ENCODE measurements around the gene POLE2.
"Not testable (repeated sequence)": the region's sequence is repeated elsewhere in the genome, so short reads cannot be mapped to it uniquely, and the experiment has no call there.

POLE2 gene, protein sequence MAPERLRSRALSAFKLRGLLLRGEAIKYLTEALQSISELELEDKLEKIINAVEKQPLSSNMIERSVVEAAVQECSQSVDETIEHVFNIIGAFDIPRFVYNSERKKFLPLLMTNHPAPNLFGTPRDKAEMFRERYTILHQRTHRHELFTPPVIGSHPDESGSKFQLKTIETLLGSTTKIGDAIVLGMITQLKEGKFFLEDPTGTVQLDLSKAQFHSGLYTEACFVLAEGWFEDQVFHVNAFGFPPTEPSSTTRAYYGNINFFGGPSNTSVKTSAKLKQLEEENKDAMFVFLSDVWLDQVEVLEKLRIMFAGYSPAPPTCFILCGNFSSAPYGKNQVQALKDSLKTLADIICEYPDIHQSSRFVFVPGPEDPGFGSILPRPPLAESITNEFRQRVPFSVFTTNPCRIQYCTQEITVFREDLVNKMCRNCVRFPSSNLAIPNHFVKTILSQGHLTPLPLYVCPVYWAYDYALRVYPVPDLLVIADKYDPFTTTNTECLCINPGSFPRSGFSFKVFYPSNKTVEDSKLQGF

GRCh38 chr14:49687942-49688700 lies at the start of gene POLE2:
Gene POLE2, minus strand, starts transcription at chr14:49688214. Its CDS starts 11 bp downstream, at chr14:49688203.
- in situ Hi-C loops (cut with HindIII; ENCODE audit: low sequenced_read_pairs): no loop called here

- in situ Hi-C loops (cut with HindIII; ENCODE audit: low sequenced_read_pairs): not testable (repeated sequence)
These were observed 47.7 kb upstream of the POLE2 start for GRCh38 chr14:49735669-49736068.

GRCh38 chr14:49733836-49734235 lies 45.8 kb upstream of the POLE2 start:
- in situ Hi-C loops (cut with HindIII; ENCODE audit: low sequenced_read_pairs): no loop called here

- in situ Hi-C loops (cut with HindIII; ENCODE audit: low sequenced_read_pairs): no loop called here
These were observed 44.9 kb upstream of the POLE2 start for GRCh38 chr14:49732896-49733295.

- in situ Hi-C loops (cut with HindIII; ENCODE audit: low sequenced_read_pairs): no loop called here
These were observed 39.2 kb upstream of the POLE2 start for GRCh38 chr14:49727171-49727570.

DNA sequence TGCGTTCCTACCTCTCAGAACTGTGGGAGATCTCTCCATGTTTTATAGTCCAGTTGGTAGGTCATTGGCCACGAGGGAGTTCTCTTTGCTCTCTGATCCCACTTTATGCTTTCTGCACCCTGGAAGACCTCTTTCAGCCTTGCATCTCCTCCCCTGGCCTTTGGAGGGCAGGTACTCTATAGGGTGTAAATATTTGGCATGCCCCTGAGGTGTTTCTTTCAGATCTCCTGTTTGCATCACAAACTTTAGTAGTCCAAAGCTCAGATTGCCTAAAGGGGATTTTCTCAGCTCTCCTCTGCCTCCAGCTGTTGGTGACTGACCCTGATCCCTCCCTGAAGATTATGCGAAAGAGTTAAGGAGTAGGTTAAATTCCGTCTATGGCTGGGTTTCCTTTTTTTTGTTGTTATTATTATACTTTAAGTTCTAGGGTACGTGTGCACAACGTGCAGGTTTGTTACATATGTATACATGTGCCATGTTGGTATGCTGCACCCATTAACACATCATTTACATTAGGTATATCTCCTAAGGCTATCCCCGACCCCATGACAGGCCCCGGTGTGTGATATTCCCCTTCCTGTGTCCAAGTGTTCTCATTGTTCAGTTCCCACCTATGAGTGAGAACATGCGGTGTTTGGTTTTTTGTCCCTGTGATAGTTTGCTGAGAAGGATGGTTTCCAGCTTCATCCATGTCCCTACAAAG lies 33.9 kb upstream of the POLE2 start:
- in situ Hi-C loops (cut with HindIII; ENCODE audit: low sequenced_read_pairs): not testable (repeated sequence)

DNA sequence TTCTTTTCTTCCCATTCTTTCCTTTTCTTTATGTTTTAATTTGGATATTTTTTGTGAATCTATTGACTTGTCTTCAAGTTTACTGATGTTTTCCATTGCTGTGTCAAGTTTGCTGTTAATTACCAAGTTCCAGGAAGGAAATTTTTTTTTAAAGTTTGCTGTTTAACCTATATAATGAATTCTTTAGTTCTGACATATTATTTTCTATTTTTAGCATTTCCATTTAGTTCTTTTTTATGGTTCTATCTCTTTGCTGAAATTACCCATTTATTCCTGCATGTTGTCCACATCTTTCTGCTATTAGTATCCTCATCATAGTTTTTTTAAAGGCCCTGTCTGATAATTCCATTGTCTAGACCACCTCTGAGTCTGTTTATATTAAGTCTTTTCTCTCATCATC lies 32.7 kb upstream of the POLE2 start:
- in situ Hi-C loops (cut with HindIII; ENCODE audit: low sequenced_read_pairs): no loop called here

DNA sequence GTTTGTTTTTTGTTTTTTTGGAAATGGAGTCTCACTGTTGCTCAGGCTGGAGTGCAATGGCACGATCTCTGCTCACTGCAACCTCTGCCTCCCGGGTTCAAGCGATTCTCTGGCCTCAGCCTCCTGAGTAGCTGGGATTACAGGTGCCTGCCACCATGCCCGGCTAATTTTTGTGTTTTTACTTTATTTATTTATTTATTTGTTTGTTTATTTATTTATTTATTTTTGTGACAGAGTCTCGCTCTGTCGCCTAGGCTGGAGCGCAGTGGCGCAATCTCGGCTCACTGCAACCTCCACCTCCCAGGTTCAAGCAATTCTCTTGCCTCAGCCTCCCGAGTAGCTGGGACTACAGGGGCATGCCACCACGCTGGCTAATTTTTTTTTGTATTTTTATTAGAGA lies 23.0 kb upstream of the POLE2 start:
- in situ Hi-C loops (cut with HindIII; ENCODE audit: low sequenced_read_pairs): not testable (repeated sequence)

- in situ Hi-C loops (cut with HindIII; ENCODE audit: low sequenced_read_pairs): not testable (repeated sequence)
These were observed 16.5 kb upstream of the POLE2 start for GRCh38 chr14:49704471-49704870.

GRCh38 chr14:49703965-49704364 lies 16.0 kb upstream of the POLE2 start:
- in situ Hi-C loops (cut with HindIII; ENCODE audit: low sequenced_read_pairs): no loop called here

GRCh38 chr14:49702725-49703124 lies 14.7 kb upstream of the POLE2 start:
- in situ Hi-C loops (cut with HindIII; ENCODE audit: low sequenced_read_pairs): no loop called here

GRCh38 chr14:49693735-49694124 lies 5.7 kb upstream of the POLE2 start:
- in situ Hi-C loops (cut with HindIII; ENCODE audit: low sequenced_read_pairs): loop anchor here (5.0 kb wide), 1 partner anchor 41 kb away; no protein-coding TSS in a partner anchor

- in situ Hi-C loops (cut with HindIII; ENCODE audit: low sequenced_read_pairs): loop anchor here (5.0 kb wide), 1 partner anchor 41 kb away; no protein-coding TSS in a partner anchor
These were observed 5.1 kb upstream of the POLE2 start, which contains the start of gene KLHDC1 for GRCh38 chr14:49692811-49693734. Gene KLHDC1, plus strand, starts transcription at chr14:49693120. Its CDS starts 75 bp downstream, at chr14:49693195.

DNA sequence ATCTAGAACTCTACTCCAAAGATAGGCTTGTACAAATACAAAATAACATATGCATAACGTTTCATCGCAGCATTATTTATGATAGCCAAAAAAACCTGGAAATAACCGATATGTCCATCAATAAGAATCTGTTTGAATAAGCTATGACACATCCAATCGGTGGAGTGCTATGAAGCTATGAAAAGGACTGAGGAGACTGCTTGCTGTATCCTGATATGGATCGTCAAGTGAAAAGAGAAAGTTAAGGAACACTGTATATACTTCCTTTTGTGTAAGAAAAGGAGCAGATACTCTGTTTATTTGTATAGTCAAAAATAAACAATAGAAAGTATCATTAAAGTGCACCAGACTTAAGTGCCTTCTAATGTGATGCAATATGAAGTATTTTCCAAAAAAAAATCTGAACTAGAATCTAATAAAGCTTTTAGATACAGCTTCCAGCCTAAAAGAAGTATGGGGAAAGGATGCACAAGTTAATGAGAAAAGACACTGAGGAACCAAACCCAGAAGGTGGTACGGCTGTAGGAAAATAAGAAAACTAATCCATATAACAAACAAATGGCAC lies 4.3 kb upstream of the POLE2 start:
- in situ Hi-C loops (cut with HindIII; ENCODE audit: low sequenced_read_pairs): loop anchor here (5.0 kb wide), 1 partner anchor 40 kb away; no protein-coding TSS in a partner anchor

- in situ Hi-C loops (cut with HindIII; ENCODE audit: low sequenced_read_pairs): loop anchor here (5.0 kb wide), 1 partner anchor 39 kb away; no protein-coding TSS in a partner anchor
These were observed 3.0 kb upstream of the POLE2 start for GRCh38 chr14:49691031-49691430.

DNA sequence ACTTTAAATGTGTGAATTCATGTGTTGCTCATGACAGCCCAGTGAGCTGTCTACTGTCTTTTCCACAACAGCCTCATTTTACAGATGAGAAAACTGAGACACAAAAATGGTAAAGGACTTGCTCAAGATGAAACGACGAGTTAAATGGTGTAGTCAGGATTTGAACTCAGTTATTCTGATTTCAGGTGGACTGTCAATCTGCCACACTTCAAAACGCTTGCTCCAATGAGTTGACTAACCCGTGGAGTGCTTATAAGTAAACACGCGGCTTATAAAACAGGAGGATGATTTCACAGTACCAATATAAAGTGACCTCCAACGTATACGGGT lies 652 bp upstream of the POLE2 start:
- in situ Hi-C loops (cut with HindIII; ENCODE audit: low sequenced_read_pairs): no loop called here

GRCh38 chr14:49686425-49686824 lies 1.6 kb downstream of the POLE2 start:
- in situ Hi-C loops (cut with HindIII; ENCODE audit: low sequenced_read_pairs): no loop called here

- in situ Hi-C loops (cut with HindIII; ENCODE audit: low sequenced_read_pairs): no loop called here
These were observed 8.7 kb downstream of the POLE2 start for GRCh38 chr14:49679271-49679670.

DNA sequence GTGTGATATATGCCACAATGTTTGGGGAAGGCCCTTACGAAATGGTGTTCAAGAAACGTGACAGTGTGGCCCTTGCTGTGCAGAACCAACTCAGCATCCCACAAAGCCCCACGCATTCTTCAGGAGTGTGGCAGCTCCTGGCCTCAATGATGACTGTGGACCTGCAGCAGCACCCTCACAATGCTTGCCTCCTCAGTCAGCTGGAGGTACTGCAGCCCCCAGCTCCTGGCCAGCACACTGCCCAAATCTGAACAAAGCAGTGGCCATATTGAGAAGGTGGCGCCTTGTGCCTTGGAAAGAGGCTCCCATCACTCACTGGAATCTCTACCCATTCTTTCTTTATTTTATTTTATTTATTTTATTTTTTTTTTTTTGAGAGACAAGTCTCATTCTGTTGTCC lies 10.4 kb downstream of the POLE2 start:
- in situ Hi-C loops (cut with HindIII; ENCODE audit: low sequenced_read_pairs): no loop called here

GRCh38 chr14:49673586-49673985 lies 14.4 kb downstream of the POLE2 start:
- in situ Hi-C loops (cut with HindIII; ENCODE audit: low sequenced_read_pairs): no loop called here
